HepG2 (cell line): ENCODE results near the gene PSMB3. TPM values are rescaled to one million over a fixed set of nuclear protein-coding genes. Genes with fewer than 3 reads are reported as not detected.

Source experiments
- ARID4A ChIP-seq: sonication (generic); formaldehyde crosslinking; IDR thresholded peaks from 2 replicates; pipeline ENCODE4 v1.5.0; 2020; ENCODE audit warnings: mild to moderate bottlenecking, missing genetic modification reagents, borderline replicate concordance
- ASH2L ChIP-seq: fragments of 300-600, 200-600 bp; sonication (generic); IDR thresholded peaks from 2 replicates; pipeline ENCODE4 v1.7.0; 2017; ENCODE audit warnings: low read depth, mild to moderate bottlenecking, moderate library complexity, mixed read lengths, low read length; ENCODE audit not compliant: insufficient read length
- DMAP1 ChIP-seq: IDR thresholded peaks from 2 replicates; pipeline ENCODE4 v1.6.1; 2016
- ETS1 ChIP-seq: sonication (generic); formaldehyde crosslinking; IDR thresholded peaks from 2 replicates; pipeline ENCODE4 v1.4.0; 2020; ENCODE audit warnings: missing genetic modification reagents
- GABPB1 ChIP-seq: IDR thresholded peaks from 2 replicates; pipeline ENCODE4 v1.6.1; 2016; ENCODE audit warnings: mild to moderate bottlenecking, missing genetic modification reagents, moderate library complexity, missing compliant biosample characterization
- HOXD1 ChIP-seq: sonication (generic); formaldehyde crosslinking; IDR thresholded peaks from 2 replicates; pipeline ENCODE4 v1.5.0; 2020; ENCODE audit warnings: missing genetic modification reagents
- MTF1 ChIP-seq: sonication (generic); formaldehyde crosslinking; IDR thresholded peaks from 2 replicates; pipeline ENCODE4 v1.5.0; 2020; ENCODE audit warnings: missing genetic modification reagents
- REXO4 ChIP-seq: sonication (generic); formaldehyde crosslinking; IDR thresholded peaks from 2 replicates; pipeline ENCODE4 v1.8.0; 2022; ENCODE audit warnings: missing genetic modification reagents, mild to moderate bottlenecking, borderline replicate concordance
- SOX6 ChIP-seq, 2 experiments: fragments of 450-650 bp in 1 of 2; sonication (generic) in 1 of 2; formaldehyde crosslinking in 1 of 2; IDR thresholded peaks; 2 replicates each; pipeline versions ENCODE4 v1.4.0 to v1.6.1; 2017 to 2020; ENCODE audit warnings: antibody characterized with exemption in 1 of 2, mild to moderate bottlenecking in 1 of 2, missing genetic modification reagents in 1 of 2
- ZNF101 ChIP-seq: sonication (generic); formaldehyde crosslinking; IDR thresholded peaks from 2 replicates; pipeline ENCODE4 v1.4.0; 2020; ENCODE audit warnings: mild to moderate bottlenecking, low read depth, missing genetic modification reagents, borderline replicate concordance
- ZNF280B ChIP-seq: sonication (generic); formaldehyde crosslinking; IDR thresholded peaks from 2 replicates; pipeline ENCODE4 v1.5.0; 2020; ENCODE audit warnings: missing genetic modification reagents, mild to moderate bottlenecking, borderline replicate concordance
- ZNF280D ChIP-seq: sonication (generic); formaldehyde crosslinking; IDR thresholded peaks from 2 replicates; pipeline ENCODE4 v1.5.1; 2020; ENCODE audit warnings: mild to moderate bottlenecking, missing genetic modification reagents
- ZNF547 ChIP-seq: sonication (generic); formaldehyde crosslinking; IDR thresholded peaks from 2 replicates; pipeline ENCODE4 v1.5.1; 2020; ENCODE audit warnings: mild to moderate bottlenecking, missing genetic modification reagents
- ZNF557 ChIP-seq: sonication (generic); formaldehyde crosslinking; IDR thresholded peaks from 2 replicates; pipeline ENCODE4 v1.4.0; 2020; ENCODE audit warnings: missing genetic modification reagents
- ZNF7 ChIP-seq: IDR thresholded peaks from 2 replicates; pipeline ENCODE4 v1.6.1; 2016; ENCODE audit warnings: missing biosample characterization, missing genetic modification reagents
- ZSCAN5A ChIP-seq: sonication (generic); formaldehyde crosslinking; IDR thresholded peaks from 2 replicates; pipeline ENCODE4 v1.8.0; 2022; ENCODE audit warnings: mild to moderate bottlenecking, missing genetic modification reagents, borderline replicate concordance
- polyA plus RNA-seq, 8 experiments: library from polyadenylated mRNA; depleted of rRNA in 3 of 8; stranded (reverse) in 7 of 8; unstranded in 1 of 8; fragments of >200 nt; fragmentation: Illumina TruSeq in 4 of 8; extraction: Trizol in 4 of 8; gene quantifications; 2 replicates each; pipeline versions ENCODE4 v1.2.1 to v1.2.3, GENCODE V29; 2011 to 2016; ENCODE audit warnings: low read depth in 4 of 8, missing spikeins in 1 of 8, mixed read lengths in 1 of 8; ENCODE audit not compliant: insufficient read depth in 1 of 8
- total RNA-seq, 5 experiments: library from RNA; depleted of rRNA; stranded (reverse); fragments of >200 nt; fragmentation: Illumina TruSeq; extraction: Trizol; gene quantifications; 2 replicates each; pipeline ENCODE4 v1.2.3, GENCODE V29; 2016; ENCODE audit warnings: low read depth in 1 of 5

PSMB3 gene
- total and polyA plus RNA-seq, 2 of the 13 experiments (the other 11 are each of a cell fraction or from before 2014, with no cell fraction given) = 366 to 517 TPM

GRCh38 chr17:38703742-38704605 is 48.6 kb upstream of the PSMB3 start (continued):
- TF ChIP-seq ZNF101 = no peak
- peak; percentile 72; the same call in 1 of the 2 replicates for TF ChIP-seq ZNF280D
- TF ChIP-seq REXO4 (CRISPR knock-in tag) = no peak
- TF ChIP-seq HOXD1 (CRISPR knock-in tag) = peak; percentile 98
- TF ChIP-seq ARID4A (CRISPR knock-in tag) = peak; percentile 95
- no peak; the same call in 1 of the 2 replicates for TF ChIP-seq ZNF547 (CRISPR knock-in tag)
- no peak; the same call in none of the 2 replicates for TF ChIP-seq MTF1 (CRISPR knock-in tag)
- TF ChIP-seq GABPB1 (CRISPR knock-in tag) = peak; percentile 95
- peak; percentile 94 for TF ChIP-seq ASH2L
- peak; percentile 89 for TF ChIP-seq ZNF280B (CRISPR knock-in tag)
- TF ChIP-seq SOX6 (IDR thresholded peaks at IDR 0.05) = no peak
- peak; percentile 97 for TF ChIP-seq SOX6 (CRISPR knock-in tag; IDR thresholded peaks at IDR 0.05)
- TF ChIP-seq ZSCAN5A (CRISPR knock-in tag) = peak; percentile 80
- peak; percentile 59 for TF ChIP-seq ZNF557
- TF ChIP-seq ETS1 (CRISPR knock-in tag) = no peak
- TF ChIP-seq ZNF7 (CRISPR knock-in tag) = no peak
- TF ChIP-seq DMAP1 (CRISPR knock-in tag) = peak; percentile 81
